ENCODE data around the gene JMJD8.
A peak's percentile ranks its signal among the peaks of the same experiment; 100 is the strongest.

JMJD8 gene

GRCh38 chr16:678209-678857 is 5.8 kb downstream of the JMJD8 start:
- DNase-seq (ENCODE audit: low read depth) = no peak
- no peak overlapping the region for H3K4me3 ChIP-seq (ENCODE audit: low read length)
- TF ChIP-seq, protein P1, sequence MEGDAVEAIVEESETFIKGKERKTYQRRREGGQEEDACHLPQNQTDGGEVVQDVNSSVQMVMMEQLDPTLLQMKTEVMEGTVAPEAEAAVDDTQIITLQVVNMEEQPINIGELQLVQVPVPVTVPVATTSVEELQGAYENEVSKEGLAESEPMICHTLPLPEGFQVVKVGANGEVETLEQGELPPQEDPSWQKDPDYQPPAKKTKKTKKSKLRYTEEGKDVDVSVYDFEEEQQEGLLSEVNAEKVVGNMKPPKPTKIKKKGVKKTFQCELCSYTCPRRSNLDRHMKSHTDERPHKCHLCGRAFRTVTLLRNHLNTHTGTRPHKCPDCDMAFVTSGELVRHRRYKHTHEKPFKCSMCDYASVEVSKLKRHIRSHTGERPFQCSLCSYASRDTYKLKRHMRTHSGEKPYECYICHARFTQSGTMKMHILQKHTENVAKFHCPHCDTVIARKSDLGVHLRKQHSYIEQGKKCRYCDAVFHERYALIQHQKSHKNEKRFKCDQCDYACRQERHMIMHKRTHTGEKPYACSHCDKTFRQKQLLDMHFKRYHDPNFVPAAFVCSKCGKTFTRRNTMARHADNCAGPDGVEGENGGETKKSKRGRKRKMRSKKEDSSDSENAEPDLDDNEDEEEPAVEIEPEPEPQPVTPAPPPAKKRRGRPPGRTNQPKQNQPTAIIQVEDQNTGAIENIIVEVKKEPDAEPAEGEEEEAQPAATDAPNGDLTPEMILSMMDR (IDR thresholded peaks at IDR 0.05; ENCODE audit: insufficient read depth, low read depth, low read length, missing control alignments) = no peak

DNA sequence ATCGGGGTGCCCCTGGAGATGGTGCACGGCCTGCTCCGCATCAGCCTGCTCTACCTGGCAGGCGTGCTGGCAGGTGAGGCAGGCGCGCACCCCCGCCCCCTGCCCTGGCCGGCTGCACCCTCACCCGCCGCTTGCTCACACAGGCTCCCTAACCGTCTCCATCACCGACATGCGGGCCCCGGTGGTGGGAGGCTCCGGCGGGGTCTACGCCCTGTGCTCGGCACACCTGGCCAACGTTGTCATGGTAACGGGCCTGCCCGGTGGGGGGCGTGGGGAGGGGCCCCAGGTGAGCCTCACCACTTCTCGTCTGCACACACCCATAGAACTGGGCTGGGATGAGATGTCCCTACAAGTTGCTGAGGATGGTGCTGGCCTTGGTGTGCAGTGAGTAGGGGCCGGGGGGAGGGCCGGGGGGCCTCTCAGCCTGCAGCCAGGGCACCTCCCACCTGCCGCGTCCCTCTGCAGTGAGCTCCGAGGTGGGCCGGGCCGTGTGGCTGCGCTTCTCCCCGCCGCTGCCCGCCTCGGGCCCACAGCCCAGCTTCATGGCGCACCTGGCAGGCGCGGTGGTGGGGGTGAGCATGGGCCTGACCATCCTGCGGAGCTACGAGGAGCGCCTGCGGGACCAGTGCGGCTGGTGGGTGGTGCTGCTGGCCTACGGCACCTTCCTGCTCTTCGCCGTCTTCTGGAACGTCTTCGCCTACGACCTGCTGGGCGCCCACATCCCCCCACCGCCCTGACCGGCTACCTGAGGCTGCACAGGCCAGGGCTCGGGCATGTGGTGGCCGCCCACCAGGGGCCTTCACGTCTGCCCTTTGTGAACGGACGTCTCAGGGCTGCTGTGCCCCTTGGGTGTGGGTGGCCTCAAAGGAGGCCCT is 6.6 kb downstream of the JMJD8 start:
- peak overlapping the region; percentile 30 for H3K4me3 ChIP-seq (ENCODE audit: low read length)
- DNase-seq (ENCODE audit: low read depth) = no peak
- TF ChIP-seq, protein P1 (IDR thresholded peaks at IDR 0.05; ENCODE audit: insufficient read depth, low read depth, low read length, missing control alignments) = no peak

DNA sequence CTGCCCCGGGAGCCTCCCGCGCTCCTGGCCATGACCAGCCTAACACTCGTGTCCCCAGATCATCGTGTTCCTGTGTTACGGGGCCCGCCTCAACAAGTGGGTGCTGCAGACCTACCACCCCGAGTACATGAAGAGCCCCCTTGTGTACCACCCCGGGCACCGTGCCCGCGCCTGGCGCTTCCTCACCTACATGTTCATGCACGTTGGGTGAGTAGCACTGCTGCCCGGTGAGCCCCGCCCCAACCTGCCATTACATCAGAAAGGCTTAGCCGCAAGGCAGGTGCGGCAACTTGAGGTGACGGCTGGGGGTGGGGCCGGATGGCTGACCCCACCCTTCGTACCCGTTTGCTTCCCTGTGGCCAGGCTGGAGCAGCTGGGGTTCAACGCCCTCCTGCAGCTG is 7.2 kb downstream of the JMJD8 start:
- DNase-seq (ENCODE audit: low read depth) = peak; percentile 98
- TF ChIP-seq, protein P1 (IDR thresholded peaks at IDR 0.05; ENCODE audit: insufficient read depth, low read depth, low read length, missing control alignments) = no peak
- peak overlapping the region; percentile 30 for H3K4me3 ChIP-seq (ENCODE audit: low read length)

- no peak overlapping the region for H3K4me3 ChIP-seq (ENCODE audit: low read length)
- DNase-seq (ENCODE audit: low read depth) = no peak
- TF ChIP-seq, protein P1 (IDR thresholded peaks at IDR 0.05; ENCODE audit: insufficient read depth, low read depth, low read length, missing control alignments) = no peak
Observed at GRCh38 chr16:676565-676902, 7.6 kb downstream of the JMJD8 start.

DNA sequence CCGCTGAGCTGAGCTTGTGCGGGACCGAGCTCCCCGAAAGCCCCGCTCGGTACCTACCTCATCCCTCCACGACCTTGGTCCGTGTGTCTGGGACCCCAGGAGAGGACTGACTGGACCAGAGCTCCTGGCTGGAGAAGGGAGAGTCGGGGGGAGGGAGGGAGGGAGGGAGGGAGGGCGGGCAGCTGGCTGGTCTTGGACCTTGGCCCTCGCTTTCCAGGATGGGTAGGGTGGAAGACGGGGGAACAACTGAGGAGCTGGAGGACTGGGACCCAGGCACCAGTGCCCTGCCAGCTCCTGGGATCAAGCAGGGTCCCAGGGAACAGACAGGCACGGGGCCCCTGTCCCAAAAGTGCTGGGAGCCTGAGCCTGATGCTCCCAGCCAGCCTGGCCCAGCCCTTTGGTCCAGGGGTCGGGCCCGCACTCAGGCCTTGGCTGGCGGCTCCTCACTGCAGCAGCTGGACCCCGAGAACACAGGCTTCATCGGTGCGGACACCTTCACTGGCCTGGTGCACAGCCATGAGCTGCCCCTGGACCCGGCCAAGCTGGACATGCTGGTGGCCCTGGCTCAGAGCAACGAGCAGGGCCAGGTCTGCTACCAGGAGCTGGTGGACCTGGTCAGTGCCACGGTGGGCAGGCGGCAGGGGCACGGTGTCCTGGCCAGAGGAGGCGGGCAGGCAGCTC is 8.1 kb downstream of the JMJD8 start:
- TF ChIP-seq, protein P1 (IDR thresholded peaks at IDR 0.05; ENCODE audit: insufficient read depth, low read depth, low read length, missing control alignments) = no peak
- no peak for DNase-seq (ENCODE audit: low read depth)
- peak overlapping the region; percentile 31 for H3K4me3 ChIP-seq (ENCODE audit: low read length)

- H3K4me3 ChIP-seq (ENCODE audit: low read length) = peak within 1 kb of the TSS; percentile 31
- TF ChIP-seq, protein P1 (IDR thresholded peaks at IDR 0.05; ENCODE audit: insufficient read depth, low read depth, low read length, missing control alignments) = no peak
- DNase-seq (ENCODE audit: low read depth) = no peak
Observed at GRCh38 chr16:674968-675883, 8.9 kb downstream of the JMJD8 start, which contains the start of gene RHBDL1. TSS of gene RHBDL1 (plus strand) at chr16:675671. CDS start at chr16:675791, 120 bp downstream.
